ENCODE measurements around the gene SCN3B.

The SCN3B gene

GRCh38 chr11:123630126-123630608 is 24.3 kb downstream of the SCN3B start:
- no peaks in the 10 kb centered on the region for H3K4me1 ChIP-seq (ENCODE audit: control insufficient read depth in 1 of 2, insufficient read depth in 1 of 2, low read depth in 1 of 2, low read length in 1 of 2)
- H3K36me3 ChIP-seq = peaks cover 28% of the 10 kb centered on the region
- H3K9me3 ChIP-seq = no peaks in the 10 kb centered on the region
- peaks cover 39% of the 10 kb centered on the region for H3K27me3 ChIP-seq
- TF ChIP-seq, protein P1, sequence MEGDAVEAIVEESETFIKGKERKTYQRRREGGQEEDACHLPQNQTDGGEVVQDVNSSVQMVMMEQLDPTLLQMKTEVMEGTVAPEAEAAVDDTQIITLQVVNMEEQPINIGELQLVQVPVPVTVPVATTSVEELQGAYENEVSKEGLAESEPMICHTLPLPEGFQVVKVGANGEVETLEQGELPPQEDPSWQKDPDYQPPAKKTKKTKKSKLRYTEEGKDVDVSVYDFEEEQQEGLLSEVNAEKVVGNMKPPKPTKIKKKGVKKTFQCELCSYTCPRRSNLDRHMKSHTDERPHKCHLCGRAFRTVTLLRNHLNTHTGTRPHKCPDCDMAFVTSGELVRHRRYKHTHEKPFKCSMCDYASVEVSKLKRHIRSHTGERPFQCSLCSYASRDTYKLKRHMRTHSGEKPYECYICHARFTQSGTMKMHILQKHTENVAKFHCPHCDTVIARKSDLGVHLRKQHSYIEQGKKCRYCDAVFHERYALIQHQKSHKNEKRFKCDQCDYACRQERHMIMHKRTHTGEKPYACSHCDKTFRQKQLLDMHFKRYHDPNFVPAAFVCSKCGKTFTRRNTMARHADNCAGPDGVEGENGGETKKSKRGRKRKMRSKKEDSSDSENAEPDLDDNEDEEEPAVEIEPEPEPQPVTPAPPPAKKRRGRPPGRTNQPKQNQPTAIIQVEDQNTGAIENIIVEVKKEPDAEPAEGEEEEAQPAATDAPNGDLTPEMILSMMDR (IDR thresholded peaks at IDR 0.05) = no peak
- no peak overlapping the region for H3K4me3 ChIP-seq (ENCODE audit: low read depth in 1 of 2, low read length in 1 of 2)
- no peak overlapping the region for H3K27ac ChIP-seq

DNA sequence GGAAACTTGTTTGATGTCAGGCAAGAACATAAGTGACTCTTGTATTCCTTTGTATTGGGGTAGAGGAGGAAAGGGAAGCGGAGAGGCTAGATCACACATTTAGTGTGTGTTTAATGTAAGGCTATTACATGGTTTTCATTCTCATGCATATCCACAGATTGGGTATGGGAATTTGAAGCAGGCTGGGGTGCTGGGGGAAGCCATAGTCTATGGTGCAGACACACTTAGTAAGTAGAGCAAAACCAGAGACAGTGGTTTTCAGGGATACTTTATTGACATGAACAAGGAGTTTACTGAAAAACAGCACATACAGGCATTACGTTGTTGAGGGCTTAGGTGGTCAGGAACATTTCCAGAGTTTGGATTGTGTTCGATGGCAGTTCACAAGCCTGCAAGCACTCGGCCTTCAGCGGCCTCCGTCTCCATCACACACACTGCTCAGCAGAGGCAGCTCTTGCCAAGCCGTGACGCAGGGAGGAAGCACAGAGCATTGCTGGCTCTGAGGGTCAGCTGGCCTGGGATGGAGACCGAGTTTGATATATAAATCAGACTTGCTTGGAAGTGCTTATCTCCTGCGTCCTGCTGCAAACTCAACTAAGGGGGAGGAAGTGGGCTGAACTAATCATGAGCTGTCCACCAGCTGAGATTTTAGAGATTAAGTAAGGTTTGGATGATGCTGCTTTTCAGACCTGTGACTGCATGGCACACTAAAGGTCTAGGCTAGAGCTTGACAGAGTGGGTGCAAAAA is 25.3 kb downstream of the SCN3B start:
- Histone ChIP-seq H3K36me3 (peaks cover 38% of the 10 kb centered on the region), H3K27ac (no peak overlapping the region), H3K4me3 (ENCODE audit: low read depth in 1 of 2, low read length in 1 of 2) (no peak overlapping the region), H3K9me3 (no peaks in the 10 kb centered on the region), H3K27me3 (peaks cover 28% of the 10 kb centered on the region), H3K4me1 (ENCODE audit: control insufficient read depth in 1 of 2, insufficient read depth in 1 of 2, low read depth in 1 of 2, low read length in 1 of 2) (no peaks in the 10 kb centered on the region)
- TF ChIP-seq, protein P1 (IDR thresholded peaks at IDR 0.05) = no peak

- no peaks in the 10 kb centered on the region for H3K27me3 ChIP-seq
- no peak overlapping the region for H3K4me3 ChIP-seq (ENCODE audit: low read depth in 1 of 2, low read length in 1 of 2)
- TF ChIP-seq, protein P1 (IDR thresholded peaks at IDR 0.05) = no peak
- no peaks in the 10 kb centered on the region for H3K9me3 ChIP-seq
- no peaks in the 10 kb centered on the region for H3K4me1 ChIP-seq (ENCODE audit: control insufficient read depth in 1 of 2, insufficient read depth in 1 of 2, low read depth in 1 of 2, low read length in 1 of 2)
- peaks cover 74% of the 10 kb centered on the region for H3K36me3 ChIP-seq
- no peak overlapping the region for H3K27ac ChIP-seq
Observed at GRCh38 chr11:123624974-123625373, 29.4 kb downstream of the SCN3B start.

DNA sequence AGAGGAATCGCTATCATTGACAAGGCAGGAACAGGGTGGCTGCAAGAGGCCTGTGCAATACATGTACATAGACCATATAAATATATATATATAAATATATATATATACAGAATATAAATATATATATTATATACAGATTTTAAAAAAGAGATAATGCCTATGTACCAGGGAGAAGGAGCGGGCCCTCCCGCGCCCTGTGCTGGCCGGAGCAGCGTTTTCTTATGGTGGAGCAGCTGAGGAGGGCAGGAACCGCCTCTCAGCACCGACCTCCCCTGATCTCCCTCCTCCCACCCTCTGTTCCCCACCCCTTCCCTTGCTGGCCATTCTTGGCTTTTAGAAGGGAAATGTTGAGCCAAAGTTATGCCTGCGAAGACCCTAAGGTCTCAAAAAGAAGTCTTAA is 31.8 kb downstream of the SCN3B start:
- no peak overlapping the region for H3K27ac ChIP-seq
- no peaks in the 10 kb centered on the region for H3K9me3 ChIP-seq
- H3K27me3 ChIP-seq = no peaks in the 10 kb centered on the region
- H3K4me1 ChIP-seq (ENCODE audit: control insufficient read depth in 1 of 2, insufficient read depth in 1 of 2, low read depth in 1 of 2, low read length in 1 of 2) = no peaks in the 10 kb centered on the region
- no peak overlapping the region for H3K4me3 ChIP-seq (ENCODE audit: low read depth in 1 of 2, low read length in 1 of 2)
- TF ChIP-seq, protein P1 (IDR thresholded peaks at IDR 0.05) = no peak
- peaks cover 93% of the 10 kb centered on the region for H3K36me3 ChIP-seq

DNA sequence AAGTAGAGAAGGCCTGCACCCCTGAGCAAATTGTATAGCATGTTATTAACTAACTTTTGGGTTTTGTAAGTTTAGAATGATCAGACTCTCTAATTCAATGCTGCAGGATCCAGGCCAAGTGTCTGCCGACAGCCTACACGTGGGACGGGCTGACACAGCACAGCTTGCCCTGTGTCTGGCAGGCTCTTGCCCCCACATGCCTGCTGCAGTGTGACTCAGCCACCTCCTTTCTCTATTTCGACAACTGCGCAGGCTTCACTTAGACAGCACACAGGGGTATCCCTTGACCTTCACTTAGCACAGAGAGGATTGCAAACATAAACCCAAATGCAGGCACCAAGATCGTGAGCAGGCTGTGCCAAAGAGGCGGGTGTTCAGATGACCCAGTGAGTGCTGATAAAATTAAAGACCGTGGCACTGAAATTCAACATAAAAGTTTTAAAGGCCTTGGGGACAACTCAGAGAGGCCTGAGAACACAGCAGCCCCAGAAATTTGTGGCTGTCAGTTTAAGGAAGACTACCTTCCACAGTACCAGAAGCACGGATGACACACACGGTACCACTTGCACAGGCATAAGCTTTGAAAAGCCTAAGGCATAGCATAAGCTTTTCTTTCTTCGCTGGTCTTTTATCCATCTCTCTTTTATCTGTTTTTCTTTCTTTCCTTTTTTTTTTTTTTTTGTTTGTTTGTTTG is 37.8 kb downstream of the SCN3B start:
- H3K36me3 ChIP-seq = peaks cover 96% of the 10 kb centered on the region

More for the DNA sequence above, 37.8 kb downstream of the SCN3B start:
- H3K27me3 ChIP-seq = no peaks in the 10 kb centered on the region
- H3K4me1 ChIP-seq (ENCODE audit: control insufficient read depth in 1 of 2, insufficient read depth in 1 of 2, low read depth in 1 of 2, low read length in 1 of 2) = no peaks in the 10 kb centered on the region
- no peak overlapping the region for H3K4me3 ChIP-seq (ENCODE audit: low read depth in 1 of 2, low read length in 1 of 2)
- TF ChIP-seq, protein P1 (IDR thresholded peaks at IDR 0.05) = no peak
- no peak overlapping the region for H3K27ac ChIP-seq
- no peaks in the 10 kb centered on the region for H3K9me3 ChIP-seq

Data from neutrophil (primary cell).